Neutrophil (primary cell): ENCODE results near the gene DNAJC24.

Source experiments
- H3K27ac ChIP-seq: fragments of 200-600 bp; sonication (generic); 2 replicates; pipeline ENCODE4 v1.5.1; 2016; ENCODE audit warnings: mild to moderate bottlenecking, moderate library complexity
- H3K27me3 ChIP-seq: fragments of 200-600 bp; sonication (generic); 2 replicates; pipeline ENCODE4 v1.6.0; 2016; ENCODE audit warnings: mild to moderate bottlenecking
- H3K36me3 ChIP-seq: fragments of 200-600 bp; sonication (generic); 2 replicates; pipeline ENCODE4 v1.5.1; 2017
- H3K4me1 ChIP-seq, 2 experiments: fragments of 200-600 bp in 1 of 2; sonication (generic) in 1 of 2; 1 replicate in 1 of 2; 2 replicates in 1 of 2; pipeline versions ENCODE4 v1.5.1 to v1.6.1; 2013 to 2016; ENCODE audit warnings: low read depth in 1 of 2, low read length in 1 of 2, mild to moderate bottlenecking in 1 of 2, moderate library complexity in 1 of 2; ENCODE audit not compliant: control insufficient read depth in 1 of 2, insufficient read depth in 1 of 2
- H3K4me3 ChIP-seq, 2 experiments: fragments of 200-600 bp in 1 of 2; sonication (generic) in 1 of 2; 1 replicate in 1 of 2; 2 replicates in 1 of 2; pipeline ENCODE4 v1.5.1; 2013 to 2016; ENCODE audit warnings: low read depth in 1 of 2, low read length in 1 of 2, mild to moderate bottlenecking in 1 of 2, moderate library complexity in 1 of 2
- H3K9me3 ChIP-seq: fragments of 200-600 bp; sonication (generic); 2 replicates; pipeline ENCODE4 v1.5.1; 2016
- CTCF ChIP-seq: fragments of 200-600 bp; sonication (generic); IDR thresholded peaks from 2 replicates; pipeline ENCODE4 v1.5.1; 2016; ENCODE audit warnings: antibody characterized with exemption

Gene DNAJC24

GRCh38 chr11:31422703-31423102 is 53.0 kb downstream of the DNAJC24 start:
- Histone ChIP-seq H3K27me3 (no peaks in the 10 kb centered on the region), H3K4me3 (no peak overlapping the region), H3K9me3 (no peaks in the 10 kb centered on the region), H3K36me3 (no peaks in the 10 kb centered on the region), H3K27ac (no peak overlapping the region), H3K4me1 (no peaks in the 10 kb centered on the region)
- TF ChIP-seq CTCF, result no peak

GRCh38 chr11:31424652-31425051 is 55.0 kb downstream of the DNAJC24 start:
- H3K27ac ChIP-seq, result no peak overlapping the region
- H3K27me3 ChIP-seq, result no peaks in the 10 kb centered on the region
- H3K4me1 ChIP-seq, result no peaks in the 10 kb centered on the region
- no peaks in the 10 kb centered on the region for H3K36me3 ChIP-seq
- H3K9me3 ChIP-seq, result no peaks in the 10 kb centered on the region
- no peak overlapping the region for H3K4me3 ChIP-seq
- no peak for TF ChIP-seq CTCF

DNA sequence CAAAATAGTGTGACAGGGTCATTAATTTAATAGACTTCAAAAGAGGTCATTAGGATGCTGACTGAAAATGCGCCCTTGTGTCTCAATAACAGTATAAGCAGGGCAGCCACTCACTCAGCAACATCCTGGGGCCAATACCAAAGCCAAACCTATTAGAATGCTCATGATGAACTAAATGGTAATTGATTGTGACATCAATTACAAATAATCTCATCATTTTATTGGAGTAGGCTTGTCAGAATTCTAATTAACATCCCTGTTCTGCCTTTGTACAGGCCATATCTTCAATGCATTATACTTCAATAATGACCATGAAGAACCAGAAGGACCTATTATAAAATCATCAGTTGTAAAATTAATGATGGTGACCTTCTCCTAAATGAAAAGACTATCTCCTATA is 64.2 kb downstream of the DNAJC24 start:
- H3K27me3 ChIP-seq, result no peaks in the 10 kb centered on the region
- H3K27ac ChIP-seq, result no peak overlapping the region
- no peaks in the 10 kb centered on the region for H3K4me1 ChIP-seq
- H3K36me3 ChIP-seq, result peaks cover 11% of the 10 kb centered on the region
- no peak for TF ChIP-seq CTCF
- H3K9me3 ChIP-seq, result no peaks in the 10 kb centered on the region
- no peak overlapping the region for H3K4me3 ChIP-seq

GRCh38 chr11:31437742-31438435 is 68.2 kb downstream of the DNAJC24 start:
- no peaks in the 10 kb centered on the region for H3K4me1 ChIP-seq
- no peaks in the 10 kb centered on the region for H3K9me3 ChIP-seq
- H3K4me3 ChIP-seq, result no peak overlapping the region
- no peak for TF ChIP-seq CTCF
- no peaks in the 10 kb centered on the region for H3K27me3 ChIP-seq
- no peak overlapping the region for H3K27ac ChIP-seq
- H3K36me3 ChIP-seq, result peaks cover 1% of the 10 kb centered on the region

GRCh38 chr11:31441296-31441695 is 71.6 kb downstream of the DNAJC24 start:
- no peaks in the 10 kb centered on the region for H3K36me3 ChIP-seq
- no peaks in the 10 kb centered on the region for H3K9me3 ChIP-seq
- H3K27ac ChIP-seq, result no peak overlapping the region
- no peaks in the 10 kb centered on the region for H3K4me1 ChIP-seq
- TF ChIP-seq CTCF, result no peak
- no peak overlapping the region for H3K4me3 ChIP-seq
- H3K27me3 ChIP-seq, result no peaks in the 10 kb centered on the region
